ENCODE measurements around the gene TOM1L2. TPM values are rescaled to one million over a fixed set of nuclear protein-coding genes. Genes with fewer than 3 reads are reported as not detected.
"Not testable (repeated sequence)": the region's sequence is repeated elsewhere in the genome, so short reads cannot be mapped to it uniquely, and the experiment has no call there.

Gene TOM1L2
- total and polyA plus RNA-seq, 11 donors, result 122 to 345 (median 247) TPM

GRCh38 chr17:17998934-17999333, 26.7 kb upstream of the TOM1L2 start:
- H3K4me1 ChIP-seq, result peaks cover 0 to 8% (median 0%) of the 10 kb centered on the region in 12 donors
- no peak for DNase-seq
- H3K4me3 ChIP-seq, result no peak overlapping the region
- intact Hi-C loops (cut with DNase I), result no loop called here
- no peaks in the 10 kb centered on the region for H3K27me3 ChIP-seq
- no peaks in the 10 kb centered on the region for H3K36me3 ChIP-seq
- WGBS, 4 donors, result 91 to 96% (median 91%) methylated on average over 7 to 8 of the region's 8 CpGs
- no peak for ATAC-seq
- no peaks in the 10 kb centered on the region for H3K9me3 ChIP-seq
- H3K27ac ChIP-seq, result no peak overlapping the region
- no peak for TF ChIP-seq POLR2A (IDR thresholded peaks at IDR 0.05)

DNA sequence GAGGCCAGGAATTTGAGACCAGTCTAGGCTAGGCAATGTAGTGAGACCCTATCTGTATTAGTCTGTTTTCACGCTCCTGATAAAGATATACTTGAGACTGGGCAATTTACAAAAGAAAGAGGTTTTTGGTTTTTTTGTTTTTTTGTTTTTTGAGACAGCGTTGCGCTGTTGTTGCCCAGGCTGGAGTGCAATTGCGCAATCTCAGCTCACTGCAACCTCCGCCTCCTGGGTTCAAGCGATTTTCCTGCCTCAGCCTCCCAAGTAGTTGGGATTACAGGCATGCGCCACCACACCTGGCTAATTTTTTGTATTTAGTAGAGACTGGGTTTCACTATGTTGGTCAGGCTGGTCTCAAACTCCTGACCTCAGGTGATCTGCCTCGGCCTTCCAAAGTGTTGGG, 23.7 kb upstream of the TOM1L2 start:
- not testable (repeated sequence) for H3K9me3 ChIP-seq
- WGBS, 4 donors, result 94 to 99% (median 96%) methylated on average over 8 of the region's 8 CpGs
- intact Hi-C loops (cut with DNase I), result loop anchor here in 2 of 10 donors (2.0 kb wide), 1 partner anchor 37 kb away; no protein-coding TSS in a partner anchor

GRCh38 chr17:17994271-17995069, 22.3 kb upstream of the TOM1L2 start:
- ATAC-seq, result peak; percentile 55 to 83 (median 75)
- Histone ChIP-seq H3K9me3 (no peaks in the 10 kb centered on the region), H3K27ac (no peak overlapping the region), H3K4me3 (no peak overlapping the region), H3K27me3 (no peaks in the 10 kb centered on the region), H3K4me1 (peaks cover 0 to 8% (median 0%) of the 10 kb centered on the region in 12 donors), H3K36me3 (peaks cover 0 to 2% (median 0%) of the 10 kb centered on the region in 9 donors)
- WGBS, 4 donors, result 53 to 65% (median 57%) methylated on average over 18 of the region's 18 CpGs
- DNase-seq, result peak in 3 of 5 donors; percentile 32 to 62 (median 36)
- intact Hi-C loops (cut with DNase I), result loop anchor here in 7 of 10 donors (1.0 to 5.0 kb wide), 5 partner anchors 33 to 43 kb away; partner anchors contain the start of genes ATPAF2 (in 1 of the 7) and GID4 (in 1 of the 7)
- TF ChIP-seq CTCF (IDR thresholded peaks at IDR 0.05), result peak in 11 of 12 donors; percentile 26 to 62 (median 46)
- TF ChIP-seq POLR2A (IDR thresholded peaks at IDR 0.05), result no peak

More for the DNA sequence above, 23.7 kb upstream of the TOM1L2 start:
- H3K27me3 ChIP-seq, H3K36me3 ChIP-seq, H3K4me3 ChIP-seq, H3K4me1 ChIP-seq, ATAC-seq, DNase-seq, H3K27ac ChIP-seq: not testable (repeated sequence)

DNA sequence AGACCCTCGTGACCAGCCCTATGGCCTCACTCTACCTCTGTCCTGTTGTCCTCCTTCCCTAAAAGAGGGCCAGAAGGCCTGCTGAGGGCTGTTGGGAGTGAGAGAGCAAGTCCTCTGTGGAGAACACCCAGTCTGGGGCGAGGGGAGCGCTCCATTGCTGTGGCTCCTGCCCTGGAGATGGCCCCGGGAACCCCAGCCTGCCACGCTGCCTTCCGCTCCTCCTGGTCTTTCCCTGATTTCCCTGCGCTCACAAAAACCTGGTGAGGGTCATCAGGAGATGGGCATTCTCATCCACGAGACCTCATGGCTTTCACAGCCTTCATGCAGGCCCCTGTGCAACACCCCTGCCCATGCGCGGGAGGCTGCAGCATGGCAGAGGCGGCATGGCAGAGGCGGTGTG, 21.7 kb upstream of the TOM1L2 start:
- H3K27ac ChIP-seq, result no peak overlapping the region
- no peaks in the 10 kb centered on the region for H3K9me3 ChIP-seq
- peaks cover 0 to 8% (median 0%) of the 10 kb centered on the region in 12 donors for H3K4me1 ChIP-seq
- TF ChIP-seq CTCF (IDR thresholded peaks at IDR 0.05) (no peak), POLR2A (IDR thresholded peaks at IDR 0.05) (no peak)
- intact Hi-C loops (cut with DNase I), result loop anchor here in 7 of 10 donors (1.0 to 5.0 kb wide), 5 partner anchors 33 to 43 kb away; partner anchors contain the start of genes ATPAF2 (in 1 of the 7) and GID4 (in 1 of the 7)
- DNase-seq, result no peak
- peak in 1 of 4 donors; percentile 12 for ATAC-seq
- H3K4me3 ChIP-seq, result no peak overlapping the region
- WGBS, 4 donors, result 89 to 97% (median 96%) methylated on average over 10 to 12 of the region's 12 CpGs
- H3K36me3 ChIP-seq, result peaks cover 0 to 6% (median 0%) of the 10 kb centered on the region in 9 donors
- no peaks in the 10 kb centered on the region for H3K27me3 ChIP-seq

DNA sequence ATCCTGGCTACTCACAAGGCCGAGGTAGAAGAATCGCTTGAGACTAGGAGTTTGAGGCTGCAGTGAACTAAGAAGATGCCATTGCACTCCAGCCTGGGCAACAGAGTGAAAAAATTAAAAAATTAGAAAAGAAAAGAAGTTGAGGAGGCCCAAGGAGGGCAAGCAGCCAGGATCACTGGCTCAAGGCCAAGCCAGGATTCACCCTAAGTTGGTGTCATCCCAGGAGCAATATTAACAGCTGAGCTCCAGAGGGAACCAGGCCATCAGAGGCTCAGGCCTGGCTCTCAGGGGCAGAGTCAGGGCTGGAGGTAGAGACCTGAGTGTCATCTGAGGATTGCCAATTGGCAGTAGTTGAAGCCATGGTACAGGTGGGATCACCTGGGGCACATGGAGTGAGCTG, 21.2 kb upstream of the TOM1L2 start:
- no peak for TF ChIP-seq POLR2A (IDR thresholded peaks at IDR 0.05)
- no peak for TF ChIP-seq CTCF (IDR thresholded peaks at IDR 0.05)
- no peak overlapping the region for H3K27ac ChIP-seq

More for the DNA sequence above, 21.2 kb upstream of the TOM1L2 start:
- H3K36me3 ChIP-seq, result peaks cover 0 to 8% (median 0%) of the 10 kb centered on the region in 9 donors
- WGBS, 4 donors, result 92 to 96% (median 94%) methylated on average over 2 of the region's 2 CpGs
- ATAC-seq, result no peak
- H3K4me3 ChIP-seq, result no peak overlapping the region
- intact Hi-C loops (cut with DNase I), result loop anchor here in 4 of 10 donors (5.0 kb wide), 3 partner anchors 34 to 44 kb away; partner anchors contain the start of genes ATPAF2 (in 1 of the 4) and GID4 (in 1 of the 4)
- no peaks in the 10 kb centered on the region for H3K9me3 ChIP-seq
- H3K4me1 ChIP-seq, result peaks cover 0 to 8% (median 0%) of the 10 kb centered on the region in 12 donors
- no peaks in the 10 kb centered on the region for H3K27me3 ChIP-seq
- no peak for DNase-seq

Data from heart left ventricle (tissue), 16 donors.